Activated T-helper 1 cell treated with anti-CD3 and anti-CD28 coated beads, Interleukin-2, amount 50 U/mL, for 16 hours (primary cell): Measurements from ENCODE around the gene SLC12A3.
A peak's percentile ranks its signal among the peaks of the same experiment; 100 is the strongest.

Experiments
- DNase-seq, 2 donors: peaks; one replicate each; pipeline ENCODE4 v3.0.0-alpha.2; 2020; ENCODE audit warnings: low read depth in 1 of 2, low spot score in 1 of 2

The SLC12A3 gene

GRCh38 chr16:56848029-56848936 is 16.7 kb upstream of the SLC12A3 start:
- no peak for DNase-seq

DNA sequence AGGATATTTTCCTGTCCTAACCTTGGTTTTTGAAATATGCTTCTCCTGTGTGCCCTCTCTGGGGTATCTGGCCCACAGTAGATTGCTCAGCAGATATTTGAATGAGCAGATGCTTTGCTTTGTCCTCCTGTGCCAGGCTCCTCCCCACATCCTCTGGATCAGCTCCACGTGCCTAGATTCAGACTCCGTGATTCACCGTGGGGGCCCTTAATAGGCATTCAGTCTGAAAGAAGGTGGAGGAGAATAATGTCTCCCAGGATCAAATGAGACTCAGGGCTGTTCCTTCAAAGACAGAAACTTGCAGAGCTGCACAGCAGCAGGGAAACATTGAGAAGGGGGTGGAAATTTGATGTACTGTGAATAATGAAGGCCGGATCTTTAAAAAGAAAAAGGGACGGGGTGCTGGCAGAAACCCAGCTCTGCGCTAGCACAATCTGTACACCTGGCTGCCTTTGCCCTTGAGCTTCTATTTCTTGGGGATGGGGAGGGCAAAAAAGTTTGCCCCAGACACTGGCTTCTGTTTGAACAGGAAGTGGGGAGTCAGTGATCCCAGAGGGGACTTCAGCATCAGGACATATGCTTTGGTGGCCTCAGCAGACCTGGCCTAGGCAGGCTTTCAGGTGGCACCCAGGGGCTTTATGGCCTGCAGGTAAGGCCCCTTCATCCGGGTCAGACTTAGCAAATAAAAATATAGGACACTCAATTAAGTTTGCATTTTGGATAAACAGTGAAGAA is 15.9 kb upstream of the SLC12A3 start:
- no peak for DNase-seq

GRCh38 chr16:56849690-56850680 is 15.0 kb upstream of the SLC12A3 start:
- DNase-seq = no peak

- DNase-seq = no peak
Measured at GRCh38 chr16:56851671-56852400, 13.2 kb upstream of the SLC12A3 start.

- no peak for DNase-seq
Measured at GRCh38 chr16:56852401-56852730, 12.6 kb upstream of the SLC12A3 start.

- DNase-seq = no peak
Measured at GRCh38 chr16:56852968-56853367, 12.0 kb upstream of the SLC12A3 start.

- DNase-seq = no peak
Measured at GRCh38 chr16:56855201-56855600, 9.8 kb upstream of the SLC12A3 start.

- DNase-seq = no peak
Measured at GRCh38 chr16:56855946-56856345, 9.1 kb upstream of the SLC12A3 start.

DNA sequence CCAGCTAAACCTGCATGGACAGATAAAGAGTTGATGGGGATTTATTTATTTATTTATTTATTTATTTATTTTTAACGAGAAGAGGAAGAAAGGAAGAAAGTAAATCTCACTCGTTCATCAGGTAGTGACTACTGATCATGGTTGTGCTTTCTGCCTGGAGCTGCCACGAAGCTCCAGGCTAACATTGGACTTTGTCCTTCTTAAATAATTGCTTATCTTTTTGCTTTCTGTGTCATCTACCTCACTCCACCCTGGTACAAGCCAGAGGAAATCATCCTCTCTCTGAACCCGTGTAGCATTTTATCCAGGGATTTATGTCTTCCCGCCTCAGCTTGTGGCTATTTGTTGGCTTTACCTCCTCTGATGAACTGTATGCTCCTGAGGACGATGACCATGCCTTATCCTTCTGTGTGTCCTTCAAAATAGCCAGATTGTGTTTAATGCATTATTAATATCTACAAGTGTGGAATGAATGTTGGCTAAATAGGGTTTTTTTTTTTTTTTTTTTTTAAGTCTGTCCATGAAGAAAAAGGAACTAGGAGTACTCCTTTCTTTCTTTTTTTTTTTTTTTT is 8.0 kb upstream of the SLC12A3 start:
- DNase-seq = no peak

GRCh38 chr16:56858374-56858773 is 6.6 kb upstream of the SLC12A3 start:
- no peak for DNase-seq

DNA sequence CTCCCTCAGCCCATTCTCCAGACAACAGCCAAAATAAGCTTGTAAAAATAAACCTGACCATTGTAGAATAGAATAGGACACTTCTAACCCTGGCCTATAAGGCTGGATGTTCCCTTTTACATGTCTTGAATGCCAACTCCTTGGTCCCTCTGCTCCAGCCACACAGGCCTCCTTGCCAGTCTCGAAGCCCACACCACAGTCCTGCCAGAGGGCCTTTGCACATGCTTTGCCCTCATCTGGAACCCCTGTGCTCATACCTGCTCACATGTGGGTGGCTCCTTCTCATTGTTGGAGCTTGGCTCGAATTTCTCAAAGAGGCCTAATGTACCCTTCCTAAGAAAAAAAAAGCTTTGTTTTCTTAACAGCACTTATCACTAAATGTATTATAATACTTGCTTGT is 5.4 kb upstream of the SLC12A3 start:
- no peak for DNase-seq

- DNase-seq = peak in 1 of 2 donors; percentile 16
Measured at GRCh38 chr16:56860226-56861020, 4.6 kb upstream of the SLC12A3 start.

GRCh38 chr16:56861092-56861610 is 3.9 kb upstream of the SLC12A3 start:
- no peak for DNase-seq

- DNase-seq = no peak
Measured at GRCh38 chr16:56861756-56862155, 3.3 kb upstream of the SLC12A3 start.

DNA sequence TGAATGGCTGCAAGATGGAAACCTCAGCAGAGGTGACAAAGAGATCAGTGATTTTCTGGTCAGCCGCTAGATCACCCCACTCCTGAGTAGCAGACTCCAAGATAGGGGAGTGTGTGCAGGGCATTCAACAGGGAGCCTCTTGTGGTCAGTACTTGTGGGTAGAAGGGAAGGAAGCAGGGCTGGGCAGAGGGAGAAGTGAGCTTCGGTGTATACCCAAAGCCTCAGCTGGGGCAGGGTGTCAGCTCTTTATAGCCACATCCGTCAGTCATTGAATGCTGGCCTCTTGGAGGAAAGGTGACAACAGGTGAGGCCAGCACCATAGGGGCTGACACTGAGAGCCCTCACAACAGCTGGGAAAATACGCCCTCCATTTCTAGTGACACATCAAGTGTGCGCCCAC is 2.2 kb upstream of the SLC12A3 start:
- DNase-seq = no peak

- no peak for DNase-seq
Measured at GRCh38 chr16:56865394-56866062, 521 bp downstream of the SLC12A3 start.

GRCh38 chr16:56866955-56867830 is 2.2 kb downstream of the SLC12A3 start:
- DNase-seq = no peak

DNA sequence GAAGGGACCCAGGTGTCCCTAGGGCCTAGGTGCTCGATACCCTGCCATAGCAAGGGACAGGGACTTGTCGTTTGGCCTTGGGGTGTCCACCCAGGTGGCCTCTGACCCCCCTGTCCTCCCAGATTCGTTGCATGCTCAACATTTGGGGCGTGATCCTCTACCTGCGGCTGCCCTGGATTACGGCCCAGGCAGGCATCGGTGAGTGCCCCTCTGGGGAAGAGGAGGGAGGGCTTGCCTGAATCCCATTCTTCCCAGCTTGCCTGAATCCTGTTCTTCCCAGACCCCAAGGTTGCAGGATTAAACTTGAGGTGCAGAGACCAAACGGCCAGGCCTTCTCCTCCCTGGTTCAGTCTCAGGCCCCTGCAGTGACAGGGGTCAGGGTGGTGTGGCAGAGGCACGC is 3.2 kb downstream of the SLC12A3 start:
- DNase-seq = no peak
